Testis (tissue), 2 donors: ENCODE results near the gene NPY5R.

ENCODE experiments used
- CTCF ChIP-seq, 3 experiments: fragments of 450-650 bp in 2 of 3; fragments of 200-600 bp in 1 of 3; sonication (generic) in 1 of 3; IDR thresholded peaks; one replicate each; pipeline ENCODE4 v1.5.1; 2016 to 2019; ENCODE audit warnings: antibody characterized with exemption in 3 of 3, mild to moderate bottlenecking in 2 of 3, moderate library complexity in 1 of 3
- POLR2A ChIP-seq: fragments of 450-650 bp; IDR thresholded peaks from one replicate; pipeline ENCODE4 v1.6.1; 2017; ENCODE audit warnings: antibody characterized with exemption, mild to moderate bottlenecking, moderate library complexity

GRCh38 chr4:163393471-163393870 is 49.8 kb downstream of the NPY5R start:
- no peak for TF ChIP-seq CTCF (IDR thresholded peaks at IDR 0.05)
- no peak for TF ChIP-seq POLR2A
